ENCODE data around the gene KRTAP10-2. TPM values are rescaled to one million over a fixed set of nuclear protein-coding genes. Genes with fewer than 3 reads are reported as not detected.

Gene KRTAP10-2
- total RNA-seq, 1 experiment from 2014 or later = not detected

DNA sequence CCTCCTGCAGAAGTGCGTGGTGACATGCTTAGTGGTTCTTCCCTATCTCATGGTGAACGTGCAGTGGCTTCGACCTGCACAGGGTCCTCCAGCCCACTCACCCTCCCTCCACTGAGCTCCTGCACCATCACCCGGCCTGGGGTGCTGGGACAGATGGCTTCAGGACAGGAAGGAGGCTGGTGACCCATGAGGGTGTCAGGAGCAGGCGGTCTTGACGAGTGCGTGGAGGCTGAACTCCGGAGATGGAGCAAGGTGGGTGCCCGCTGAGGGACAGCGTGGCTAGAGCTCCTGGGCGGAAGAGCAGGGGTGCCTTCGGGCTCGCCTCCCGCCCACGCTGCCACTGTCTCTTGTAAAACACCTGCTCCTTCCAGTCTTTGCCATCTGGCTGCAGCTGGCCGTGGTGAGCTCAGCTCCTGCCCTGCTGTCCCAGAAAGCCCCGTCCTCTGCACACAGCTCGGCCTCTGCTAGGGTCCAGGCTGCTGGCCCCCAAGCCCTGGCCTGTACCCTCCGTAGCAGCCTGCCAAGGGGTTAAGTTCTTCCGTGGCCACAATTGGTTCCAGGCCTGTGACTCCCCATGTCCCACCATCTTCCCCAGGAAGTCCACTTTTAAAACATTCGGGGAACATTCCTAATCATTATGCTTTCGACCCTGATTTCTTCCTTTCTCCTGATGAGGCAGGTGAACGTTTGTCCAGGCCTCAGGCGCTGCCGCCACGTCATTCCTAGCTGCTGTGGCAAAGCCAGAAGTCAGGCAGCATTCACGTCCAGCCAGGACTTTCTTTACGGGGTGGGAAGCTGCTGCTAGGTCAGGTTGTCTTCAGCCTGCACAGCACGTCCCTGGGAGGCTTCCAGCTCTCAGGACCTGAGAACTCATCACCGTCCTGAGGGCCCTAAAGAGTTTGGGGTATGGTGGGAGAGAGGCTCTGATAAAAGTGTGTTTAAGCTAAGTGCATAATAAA is 19.4 kb downstream of the KRTAP10-2 start:
- peak overlapping the region in 1 of 3 experiments; percentile 6; a peak in 1 of 7 replicates for H3K27ac Mint-ChIP-seq
- H2BK120ac ChIP-seq (ENCODE audit: low read depth, low read length, poor library complexity, severe bottlenecking) = no peak overlapping the region
- WGBS (ENCODE audit: extremely low coverage, insufficient read length, low lambda C conversion rate) = no CpG with 5 or more reads among the region's 30 CpGs

More for the DNA sequence above, 19.4 kb downstream of the KRTAP10-2 start:
- no peak overlapping the region for H2BK15ac ChIP-seq (ENCODE audit: low read depth, low read length)
- no peaks in the 10 kb centered on the region for H3K23me2 ChIP-seq (ENCODE audit: insufficient read length, low read depth, low read length, poor library complexity, severe bottlenecking)
- no peak overlapping the region for H2AFZ ChIP-seq (ENCODE audit: low read length)
- H4K8ac ChIP-seq (replicated peaks; ENCODE audit: insufficient read length, low read depth, low read length) = no peak overlapping the region
- H3K27ac ChIP-seq (ENCODE audit: insufficient read length, low read depth, low read length) = no peak overlapping the region
- H3K4me1 ChIP-seq (ENCODE audit: insufficient read depth, low read length) = no peaks in the 10 kb centered on the region; the same call in 1 of the 2 replicates
- H3K4me2 ChIP-seq (ENCODE audit: insufficient read depth, insufficient read length, low read length) = no peak overlapping the region
- H3K79me1 ChIP-seq (ENCODE audit: insufficient read depth, low read depth, low read length, poor library complexity, severe bottlenecking) = no peaks in the 10 kb centered on the region
- H3T11ph ChIP-seq (ENCODE audit: low read length) = no peak overlapping the region
- peaks cover 4% of the 10 kb centered on the region for H3K27me3 Mint-ChIP-seq (ENCODE audit: low read depth)
- no peak for TF ChIP-seq CTCF (conservative IDR thresholded peaks at IDR 0.05)
- DNase-seq = no peak
- H3K4ac ChIP-seq (ENCODE audit: low read depth, low read length) = no peak overlapping the region
- peaks cover 0 to 5% of the 10 kb centered on the region in 2 experiments; a peak in 2 of 5 replicates for H3K9me3 Mint-ChIP-seq
- H4K91ac ChIP-seq (ENCODE audit: insufficient read length, low read depth, low read length) = no peak overlapping the region
- H4K20me1 ChIP-seq (ENCODE audit: control insufficient read depth, insufficient read depth, insufficient read length) = no peaks in the 10 kb centered on the region
- H2BK5ac ChIP-seq (ENCODE audit: insufficient read length, low read length) = no peak overlapping the region
- H2BK20ac ChIP-seq (ENCODE audit: low read depth, low read length, poor library complexity, severe bottlenecking) = no peak overlapping the region
- no peak overlapping the region for H3K18ac ChIP-seq (ENCODE audit: insufficient read length, low read depth, low read length)
- H4K5ac ChIP-seq (ENCODE audit: insufficient read length, low read depth, low read length) = no peak overlapping the region
- H3K23ac ChIP-seq (ENCODE audit: insufficient read length, low read depth, low read length) = no peak overlapping the region
- H3K79me2 ChIP-seq (ENCODE audit: insufficient read depth, low read length) = no peaks in the 10 kb centered on the region
- H3K4me1 Mint-ChIP-seq = peaks cover 2 to 8% of the 10 kb centered on the region in 2 experiments; a peak in 3 of 4 replicates
- no peak overlapping the region for H3K14ac ChIP-seq (ENCODE audit: insufficient read depth, low read length)
- H3K9ac ChIP-seq (ENCODE audit: extremely low read depth, insufficient read length, low read length) = no peak overlapping the region
- no peak overlapping the region for H2AK5ac ChIP-seq (ENCODE audit: insufficient read length, low read length)
- H3K56ac ChIP-seq (ENCODE audit: insufficient read length, low read depth, low read length) = no peak overlapping the region
- H3K36me3 Mint-ChIP-seq (ENCODE audit: insufficient read depth in 1 of 3, low read depth in 3 of 3) = peaks cover 0 to 5% (median 0%) of the 10 kb centered on the region in 3 experiments; a peak in 1 of 7 replicates
- H2BK12ac ChIP-seq (ENCODE audit: insufficient read length, low read depth, low read length) = no peak overlapping the region
- H3K4me3 Mint-ChIP-seq = no peak overlapping the region
- H3K9me3 ChIP-seq (ENCODE audit: control insufficient read depth, low read depth, low read length) = no peaks in the 10 kb centered on the region
- no peaks in the 10 kb centered on the region for H3K27me3 ChIP-seq (ENCODE audit: insufficient read depth, low read length)
